Osteoblast (primary cell): ENCODE measurements around the gene IL6ST. TPM values are rescaled to one million over a fixed set of nuclear protein-coding genes. Genes with fewer than 3 reads are reported as not detected.

Experiments
- DNase-seq: peaks from one replicate; pipeline ENCODE4 v3.0.0; 2011; ENCODE audit warnings: low spot score, mixed read lengths; ENCODE audit not compliant: insufficient read length; ENCODE audit errors: missing footprints
- H2AFZ ChIP-seq: 2 replicates; pipeline ENCODE4 v1.6.0; 2011; ENCODE audit warnings: mild to moderate bottlenecking, low read length
- H3K27ac ChIP-seq: 2 replicates; pipeline ENCODE4 v1.5.1; 2011; ENCODE audit warnings: mild to moderate bottlenecking, low read depth, low read length, moderate library complexity
- H3K27me3 ChIP-seq: 2 replicates; pipeline ENCODE4 v1.6.0; 2012; ENCODE audit warnings: mild to moderate bottlenecking, control low read depth, inconsistent platforms, low read length, moderate library complexity; ENCODE audit not compliant: insufficient read depth
- H3K36me3 ChIP-seq: 2 replicates; pipeline ENCODE4 v1.5.1; 2011; ENCODE audit warnings: mild to moderate bottlenecking, low read length, control low read depth, moderate library complexity; ENCODE audit not compliant: insufficient read depth
- H3K4me1 ChIP-seq: 2 replicates; pipeline ENCODE4 v1.5.1; 2011; ENCODE audit warnings: mild to moderate bottlenecking, low read length, control low read depth, moderate library complexity; ENCODE audit not compliant: insufficient read depth
- H3K4me2 ChIP-seq: 2 replicates; pipeline ENCODE4 v1.6.0; 2011; ENCODE audit warnings: mild to moderate bottlenecking, low read length; ENCODE audit not compliant: insufficient read depth
- H3K4me3 ChIP-seq: fragments of 200-600 bp; sonication (generic); 3 replicates; pipeline ENCODE4 v1.5.1; 2012; ENCODE audit warnings: mild to moderate bottlenecking, low read length, inconsistent platforms; ENCODE audit not compliant: insufficient read depth
- H3K79me2 ChIP-seq: 2 replicates; pipeline ENCODE4 v1.6.0; 2012; ENCODE audit warnings: mild to moderate bottlenecking, low read length, control low read depth, inconsistent platforms; ENCODE audit not compliant: insufficient read depth
- H3K9me3 ChIP-seq: 2 replicates; pipeline ENCODE4 v1.5.1; 2011; ENCODE audit warnings: low read depth, low read length, control low read depth
- H4K20me1 ChIP-seq: 2 replicates; pipeline ENCODE4 v1.6.0; 2012; ENCODE audit warnings: mild to moderate bottlenecking, low read length, control low read depth; ENCODE audit not compliant: insufficient read depth
- CTCF ChIP-seq: IDR thresholded peaks from 2 replicates; pipeline ENCODE4 v1.5.1; 2011; ENCODE audit warnings: mild to moderate bottlenecking, low read depth, low read length, moderate library complexity; ENCODE audit errors: extremely low read depth
- total RNA-seq: library from RNA; depleted of rRNA; stranded (reverse); fragments of >200 nt; gene quantifications from 2 replicates; pipeline ENCODE4 v1.2.3, GENCODE V29; 2012

IL6ST gene
- total RNA-seq, 1 donor, result 804 TPM

GRCh38 chr5:56012281-56012963 lies 17.7 kb upstream of the IL6ST start:
- no peaks in the 10 kb centered on the region for H3K27me3 ChIP-seq
- no peaks in the 10 kb centered on the region for H4K20me1 ChIP-seq
- H2AFZ ChIP-seq, result peak overlapping the region; percentile 2
- H3K27ac ChIP-seq, result peak overlapping the region; percentile 83
- H3K9me3 ChIP-seq, result no peaks in the 10 kb centered on the region
- H3K4me3 ChIP-seq, result peak overlapping the region; percentile 24
- peak; percentile 63 for DNase-seq
- H3K79me2 ChIP-seq, result no peaks in the 10 kb centered on the region
- TF ChIP-seq CTCF, result no peak
- H3K4me2 ChIP-seq, result peak overlapping the region; percentile 76
- peaks cover 16% of the 10 kb centered on the region for H3K4me1 ChIP-seq
- no peaks in the 10 kb centered on the region for H3K36me3 ChIP-seq

GRCh38 chr5:56011835-56012234 lies 17.1 kb upstream of the IL6ST start:
- peak overlapping the region; percentile 76 for H3K4me2 ChIP-seq
- no peaks in the 10 kb centered on the region for H3K27me3 ChIP-seq
- peak; percentile 92 for DNase-seq
- no peak for TF ChIP-seq CTCF
- no peaks in the 10 kb centered on the region for H3K79me2 ChIP-seq
- H3K9me3 ChIP-seq, result no peaks in the 10 kb centered on the region
- peaks cover 16% of the 10 kb centered on the region for H3K4me1 ChIP-seq
- H3K4me3 ChIP-seq, result peak overlapping the region; percentile 24
- H3K36me3 ChIP-seq, result no peaks in the 10 kb centered on the region
- no peaks in the 10 kb centered on the region for H4K20me1 ChIP-seq
- peak overlapping the region; percentile 83 for H3K27ac ChIP-seq
- H2AFZ ChIP-seq, result peak overlapping the region; percentile 2

- no peak overlapping the region for H2AFZ ChIP-seq
- H3K4me3 ChIP-seq, result no peak overlapping the region
- no peaks in the 10 kb centered on the region for H4K20me1 ChIP-seq
- no peak for TF ChIP-seq CTCF
- H3K4me1 ChIP-seq, result peaks cover 16% of the 10 kb centered on the region
- H3K79me2 ChIP-seq, result no peaks in the 10 kb centered on the region
- H3K27me3 ChIP-seq, result no peaks in the 10 kb centered on the region
- no peak for DNase-seq
- H3K9me3 ChIP-seq, result no peaks in the 10 kb centered on the region
- no peak overlapping the region for H3K4me2 ChIP-seq
- no peaks in the 10 kb centered on the region for H3K36me3 ChIP-seq
- no peak overlapping the region for H3K27ac ChIP-seq
Observed at GRCh38 chr5:56010431-56010830, 15.7 kb upstream of the IL6ST start.

- peaks cover 17% of the 10 kb centered on the region for H3K4me1 ChIP-seq
- no peak overlapping the region for H3K4me3 ChIP-seq
- H3K27ac ChIP-seq, result no peak overlapping the region
- no peaks in the 10 kb centered on the region for H4K20me1 ChIP-seq
- no peak for TF ChIP-seq CTCF
- no peaks in the 10 kb centered on the region for H3K36me3 ChIP-seq
- no peak overlapping the region for H3K4me2 ChIP-seq
- H2AFZ ChIP-seq, result no peak overlapping the region
- no peaks in the 10 kb centered on the region for H3K79me2 ChIP-seq
- peaks cover 3% of the 10 kb centered on the region for H3K9me3 ChIP-seq
- no peaks in the 10 kb centered on the region for H3K27me3 ChIP-seq
- no peak for DNase-seq
Observed at GRCh38 chr5:56006600-56006999, 11.8 kb upstream of the IL6ST start.
